GM12892 (cell line): ENCODE results near the gene ATAD3A.

Source experiments
- DNase-seq: peaks from one replicate; pipeline ENCODE4 v3.0.0; 2011; ENCODE audit not compliant: insufficient read length
- FAIRE-seq: peaks from 2 replicates; lab custom pipeline; 2011; peaks lifted over from hg19 to GRCh38; lab: Jason Lieb, UNC
- POLR2A ChIP-seq: IDR thresholded peaks from 2 replicates; pipeline ENCODE4 v1.6.1; 2011; ENCODE audit warnings: low read depth, low read length, control low read depth
- POLR2AphosphoS5 ChIP-seq: IDR thresholded peaks from 2 replicates; pipeline ENCODE4 v1.6.1; 2011; ENCODE audit warnings: low read depth, low read length, control low read depth
- TAF1 ChIP-seq: IDR thresholded peaks from 2 replicates; pipeline ENCODE4 v1.6.1; 2011; ENCODE audit warnings: low read depth, mild to moderate bottlenecking, control low read depth, low read length, borderline replicate concordance

Gene ATAD3A

GRCh38 chr1:1542766-1543705 is 31.1 kb downstream of the ATAD3A start:
- TF ChIP-seq POLR2A (no peak), TAF1 (no peak), POLR2AphosphoS5 (no peak)
- DNase-seq (no peak), FAIRE-seq (no peak)

DNA sequence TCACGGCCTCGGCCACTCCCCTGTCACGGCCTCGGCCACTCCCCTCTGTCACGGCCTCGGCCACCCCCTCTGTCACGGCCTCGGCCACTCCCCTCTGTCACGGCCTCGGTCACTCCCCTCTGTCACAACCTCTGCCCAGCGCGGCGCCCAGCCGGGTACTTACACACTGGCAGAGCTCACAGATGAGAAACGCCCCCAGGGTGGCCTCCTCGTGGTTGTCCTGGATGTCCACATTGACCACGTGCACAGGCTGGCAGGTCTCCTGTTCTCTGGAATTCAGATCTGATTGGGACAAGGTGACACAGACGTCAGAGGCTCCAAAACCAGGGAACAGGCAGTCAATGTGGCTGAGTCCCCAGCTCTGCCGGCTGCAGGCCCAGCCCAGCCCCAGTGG is 31.7 kb downstream of the ATAD3A start:
- FAIRE-seq (no peak), DNase-seq (no peak)
- TF ChIP-seq POLR2AphosphoS5 (no peak), POLR2A (no peak), TAF1 (no peak)

DNA sequence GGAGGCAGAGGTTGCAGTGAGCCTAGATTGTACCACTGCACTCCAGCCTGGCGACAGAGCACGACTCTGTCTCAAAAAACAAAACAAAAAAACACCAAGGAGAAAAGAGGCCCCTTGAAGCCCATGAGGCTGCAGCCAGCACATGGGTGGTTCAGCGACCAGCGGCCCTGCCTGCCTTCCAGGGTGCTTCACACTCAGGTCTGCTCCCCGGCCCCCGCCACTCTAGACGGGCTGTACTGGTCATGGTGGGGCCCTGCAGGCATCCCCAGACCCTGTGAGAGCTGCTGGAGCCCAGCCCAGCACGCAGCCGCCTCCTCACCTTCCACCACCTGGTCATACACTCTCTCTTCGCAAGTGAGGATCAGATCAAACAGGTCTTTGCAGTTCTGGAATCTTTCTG is 32.6 kb downstream of the ATAD3A start:
- FAIRE-seq (no peak), DNase-seq (no peak)
- TF ChIP-seq POLR2A: no peak
- no peak for TF ChIP-seq TAF1
- no peak for TF ChIP-seq POLR2AphosphoS5

DNA sequence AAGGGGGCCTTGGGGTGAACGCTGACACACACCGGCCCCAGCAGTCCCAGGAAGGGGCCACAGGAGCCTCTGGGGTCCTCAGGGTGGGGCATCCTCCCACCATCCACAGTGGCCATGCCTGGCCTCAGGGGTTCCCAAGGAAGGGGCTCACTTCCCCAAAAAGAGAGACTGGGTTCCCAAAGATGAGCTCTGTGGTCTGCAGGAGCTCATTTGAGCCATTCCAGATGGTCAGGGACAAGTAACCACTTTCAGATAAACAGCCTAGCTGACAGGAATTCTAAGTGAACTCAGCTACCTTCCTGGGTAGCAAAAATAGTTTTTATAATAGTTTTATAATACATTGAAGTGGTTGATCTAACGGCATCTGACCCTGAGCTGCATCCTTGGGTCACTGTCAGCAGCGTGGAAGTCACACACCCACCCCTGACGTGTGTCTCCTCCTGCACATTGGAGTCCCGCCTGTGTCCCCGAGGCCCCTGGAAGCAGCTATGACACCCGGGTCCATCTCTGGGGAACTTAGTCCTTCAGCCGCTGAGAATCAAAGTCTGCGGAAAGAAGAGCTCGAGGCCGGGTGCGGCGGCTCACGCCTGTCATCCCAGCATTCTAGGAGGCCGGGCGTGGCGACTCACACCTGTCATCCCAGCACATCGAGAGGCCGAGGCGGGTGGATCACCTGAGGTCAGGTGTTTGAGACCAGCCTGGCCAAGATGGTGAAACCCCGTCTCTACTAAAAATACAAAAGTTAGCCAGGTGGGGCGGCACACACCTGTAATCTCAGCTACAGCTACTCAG is 34.2 kb downstream of the ATAD3A start:
- TF ChIP-seq TAF1: no peak
- no peak for TF ChIP-seq POLR2A
- no peak for TF ChIP-seq POLR2AphosphoS5
- no peak for DNase-seq
- FAIRE-seq: no peak

GRCh38 chr1:1547011-1547410 is 35.0 kb downstream of the ATAD3A start:
- no peak for TF ChIP-seq POLR2AphosphoS5
- no peak for TF ChIP-seq TAF1
- TF ChIP-seq POLR2A: no peak
- FAIRE-seq (no peak), DNase-seq (no peak)

DNA sequence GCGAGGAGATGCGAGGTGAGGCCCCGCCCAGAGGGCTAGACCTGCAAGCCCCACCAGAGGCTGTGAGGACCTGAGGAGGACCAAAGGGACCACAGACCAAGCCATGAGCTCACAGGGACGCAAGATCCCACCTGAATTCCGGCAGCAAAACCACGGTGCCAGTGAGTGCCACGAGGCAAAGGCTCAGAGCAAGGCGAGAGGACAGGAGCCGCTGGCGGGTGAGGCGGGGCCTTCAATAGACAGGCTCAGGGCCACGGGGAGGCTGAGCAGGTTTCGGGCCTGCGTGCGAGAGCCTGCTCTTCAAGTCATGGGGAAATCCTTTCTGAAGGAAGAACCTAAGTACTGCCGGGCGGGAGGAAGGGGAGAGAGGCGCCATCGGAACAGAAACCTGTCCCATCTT is 35.5 kb downstream of the ATAD3A start:
- FAIRE-seq (no peak), DNase-seq (no peak)
- no peak for TF ChIP-seq POLR2A

DNA sequence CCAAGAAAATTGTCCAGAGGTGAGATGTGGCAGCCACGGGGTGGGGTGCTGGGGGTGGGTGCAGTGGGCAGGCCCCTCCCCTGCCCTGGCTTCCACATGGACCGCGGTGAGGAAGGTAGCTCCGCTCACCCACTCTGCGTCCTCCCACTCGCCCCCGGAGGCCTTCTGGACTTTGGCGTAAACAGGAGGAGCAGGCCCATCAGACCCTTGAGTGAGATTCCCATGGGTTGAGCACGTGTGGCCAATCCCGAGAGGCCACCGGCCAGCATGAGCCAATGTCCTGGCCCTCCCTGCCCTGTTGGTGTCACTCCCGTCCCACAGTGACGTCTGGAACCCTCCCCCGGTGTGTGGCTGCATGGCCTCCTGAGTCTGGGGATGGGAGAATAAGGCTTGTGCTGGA is 36.6 kb downstream of the ATAD3A start:
- FAIRE-seq: no peak

DNA sequence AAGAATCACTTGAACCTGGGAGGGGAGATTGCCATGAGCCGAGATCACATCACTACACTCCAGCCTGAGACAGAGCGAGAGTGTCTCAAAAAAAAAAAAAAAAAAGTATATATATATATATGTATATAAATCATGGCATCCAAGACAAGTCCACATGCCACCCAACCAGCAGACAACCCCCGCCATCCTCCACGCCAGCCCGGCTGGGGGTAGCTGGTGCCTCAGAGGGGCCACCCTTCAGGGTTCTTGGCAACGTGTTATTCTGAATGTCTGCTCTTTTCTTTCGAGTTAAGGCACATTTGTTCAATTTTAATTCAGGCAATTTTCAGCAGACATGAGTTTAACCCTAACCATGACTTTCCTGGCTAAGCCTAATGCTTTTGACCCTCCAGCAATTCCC is 38.1 kb downstream of the ATAD3A start:
- FAIRE-seq (no peak), DNase-seq (no peak)
- no peak for TF ChIP-seq POLR2A
- no peak for TF ChIP-seq TAF1
- no peak for TF ChIP-seq POLR2AphosphoS5

More for the DNA sequence above, 36.6 kb downstream of the ATAD3A start:
- DNase-seq: no peak
- TF ChIP-seq POLR2A (no peak), POLR2AphosphoS5 (no peak), TAF1 (no peak)

DNA sequence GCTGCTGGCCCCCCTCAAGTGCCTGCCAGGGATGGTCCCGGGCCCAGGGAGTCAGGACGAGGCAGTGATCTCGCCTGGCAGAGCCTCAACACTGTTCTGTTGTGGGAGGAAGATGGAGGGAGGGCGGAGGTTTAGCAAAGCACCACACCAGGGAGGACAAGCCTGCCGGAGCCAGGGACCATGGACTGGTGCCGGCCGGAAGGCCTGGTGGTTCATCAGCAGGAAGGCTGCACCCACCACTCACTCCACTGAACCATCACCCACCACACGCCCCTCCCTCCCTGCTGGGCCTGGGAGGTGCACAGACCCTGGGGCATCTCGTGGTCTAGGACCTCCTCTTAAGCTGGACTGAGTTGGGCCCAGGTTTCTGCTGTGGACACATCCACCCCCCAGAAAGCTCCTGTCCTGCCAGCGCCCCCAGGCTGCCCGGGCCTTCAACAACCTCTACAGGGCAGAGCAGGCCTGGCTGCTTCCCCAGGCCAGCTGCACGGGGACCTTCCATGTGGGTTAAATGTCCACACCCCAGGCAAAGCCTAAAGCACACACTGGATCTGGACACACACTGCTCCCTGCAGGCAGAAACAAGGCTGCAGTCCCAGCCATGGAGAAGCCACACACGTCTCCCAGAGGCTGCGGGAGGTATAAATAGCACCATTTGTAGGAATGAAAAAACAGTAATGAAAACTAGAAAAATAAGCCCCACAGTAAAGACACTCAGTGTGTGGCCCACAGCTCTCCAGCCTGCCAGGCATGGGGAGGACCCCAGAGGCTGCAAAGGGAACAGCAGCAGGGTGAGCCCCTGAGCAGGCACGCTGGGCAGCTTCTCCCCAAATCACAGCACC is 38.9 kb downstream of the ATAD3A start:
- no peak for DNase-seq
- TF ChIP-seq POLR2A (no peak), POLR2AphosphoS5 (no peak), TAF1 (no peak)
- no peak for FAIRE-seq

DNA sequence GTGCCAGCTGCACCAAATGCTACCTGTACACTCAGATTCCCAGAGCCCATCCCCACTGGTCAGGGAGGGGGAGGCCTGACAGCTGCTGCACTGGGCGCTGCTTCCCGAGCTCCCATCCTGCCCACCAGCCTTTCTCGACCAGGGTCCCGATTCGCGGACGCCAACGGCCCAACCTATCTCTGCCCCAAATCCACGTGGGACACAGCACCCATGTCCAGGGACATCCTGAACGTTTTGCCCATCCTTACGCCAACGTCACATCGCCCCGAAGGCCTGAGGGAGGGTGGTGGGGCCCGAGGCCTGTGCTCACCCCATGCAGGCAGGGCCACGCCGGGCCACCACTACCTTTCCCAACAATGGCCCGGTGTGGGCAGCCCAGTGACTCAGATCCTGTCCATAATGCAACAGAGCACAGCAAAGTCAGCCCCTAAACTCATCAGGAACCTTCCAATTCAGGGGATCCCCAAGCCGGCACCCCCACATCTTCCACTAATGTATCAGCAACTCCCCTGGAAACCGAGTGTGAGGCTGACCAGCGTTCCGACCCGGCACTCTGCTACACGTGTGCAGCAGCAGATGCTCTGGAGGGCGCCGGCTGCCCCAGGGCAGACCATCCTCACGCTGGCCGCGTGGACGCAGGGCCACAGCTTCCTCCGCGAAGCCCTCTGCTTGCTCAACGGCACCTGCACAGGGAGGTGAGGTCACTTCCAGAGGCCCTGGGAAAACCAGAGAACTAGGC is 39.7 kb downstream of the ATAD3A start:
- FAIRE-seq (no peak), DNase-seq (no peak)
- TF ChIP-seq POLR2AphosphoS5: no peak
- no peak for TF ChIP-seq POLR2A
- TF ChIP-seq TAF1: no peak

DNA sequence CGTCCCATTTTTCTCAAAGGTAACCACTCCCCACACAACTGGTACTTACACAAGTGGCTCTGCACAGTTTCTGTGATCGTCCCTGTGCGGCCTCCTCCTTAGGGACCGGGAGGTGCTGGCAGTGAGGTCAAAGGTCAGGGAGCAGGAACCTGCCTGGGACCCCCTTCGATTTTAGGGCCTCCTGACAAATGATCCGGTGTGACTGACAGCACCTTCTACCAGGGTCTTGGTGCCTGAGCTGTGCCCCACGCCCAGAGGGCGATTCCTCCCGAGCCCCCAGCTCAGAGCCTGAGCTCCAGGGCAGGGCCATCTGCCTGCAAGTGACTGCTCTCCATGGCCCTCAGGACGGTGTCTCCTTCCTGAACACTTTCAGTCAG is 40.3 kb downstream of the ATAD3A start:
- DNase-seq (no peak), FAIRE-seq (no peak)
- TF ChIP-seq POLR2A (no peak), TAF1 (no peak), POLR2AphosphoS5 (no peak)
